Measurements from ENCODE around the gene SLC4A4.
"Not testable (repeated sequence)": the region's sequence is repeated elsewhere in the genome, so short reads cannot be mapped to it uniquely, and the experiment has no call there.

SLC4A4 gene

GRCh38 chr4:71360844-71361243 lies 22.0 kb downstream of the SLC4A4 start:
- no peak for DNase-seq

GRCh38 chr4:71361476-71361875 lies 22.7 kb downstream of the SLC4A4 start:
- no peak for DNase-seq

- no peak for DNase-seq
Observed at GRCh38 chr4:71366766-71367165, 27.9 kb downstream of the SLC4A4 start.

DNA sequence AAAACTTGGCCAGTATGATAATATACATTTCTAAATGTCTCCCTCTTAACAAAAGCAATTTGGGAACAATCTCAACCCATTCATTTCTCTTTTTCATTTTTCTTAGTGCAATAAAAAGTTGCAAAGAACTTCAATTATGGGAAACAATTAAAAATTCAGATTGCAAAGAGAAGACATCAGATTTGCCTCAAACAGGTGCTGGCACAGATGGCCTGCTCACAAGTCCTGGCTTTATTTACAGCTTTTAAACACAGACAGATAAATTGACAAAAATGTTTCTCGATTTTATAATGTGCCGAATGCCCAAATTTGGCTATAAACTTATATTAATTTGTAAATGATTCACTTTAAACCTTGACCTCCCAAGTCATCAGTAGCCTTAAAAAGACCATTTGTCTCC lies 28.7 kb downstream of the SLC4A4 start:
- DNase-seq, result no peak

GRCh38 chr4:71368906-71369305 lies 30.1 kb downstream of the SLC4A4 start:
- no peak for DNase-seq

- DNase-seq, result no peak
Observed at GRCh38 chr4:71369536-71369935, 30.7 kb downstream of the SLC4A4 start.

- DNase-seq, result no peak
Observed at GRCh38 chr4:71375494-71375893, 36.7 kb downstream of the SLC4A4 start.

DNA sequence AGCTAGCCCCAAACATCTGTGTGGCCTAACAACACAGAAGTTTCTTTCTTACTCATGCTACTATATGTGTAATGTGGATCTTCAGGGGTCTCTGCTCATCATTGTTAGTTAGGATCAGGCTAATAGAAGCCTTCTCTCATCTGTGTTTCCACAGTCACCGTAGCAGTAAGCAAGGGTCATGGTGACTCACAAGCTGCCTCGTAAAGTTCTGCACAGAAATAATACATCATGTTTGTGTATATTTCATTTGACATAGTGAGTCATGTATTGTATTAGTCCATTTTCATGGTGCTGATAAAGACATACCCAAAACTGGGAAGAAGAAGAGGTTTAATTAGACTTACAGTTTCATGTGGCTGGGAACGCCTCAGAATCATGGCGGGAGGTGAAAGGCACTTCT lies 38.7 kb downstream of the SLC4A4 start:
- peak; percentile 93 for DNase-seq

DNA sequence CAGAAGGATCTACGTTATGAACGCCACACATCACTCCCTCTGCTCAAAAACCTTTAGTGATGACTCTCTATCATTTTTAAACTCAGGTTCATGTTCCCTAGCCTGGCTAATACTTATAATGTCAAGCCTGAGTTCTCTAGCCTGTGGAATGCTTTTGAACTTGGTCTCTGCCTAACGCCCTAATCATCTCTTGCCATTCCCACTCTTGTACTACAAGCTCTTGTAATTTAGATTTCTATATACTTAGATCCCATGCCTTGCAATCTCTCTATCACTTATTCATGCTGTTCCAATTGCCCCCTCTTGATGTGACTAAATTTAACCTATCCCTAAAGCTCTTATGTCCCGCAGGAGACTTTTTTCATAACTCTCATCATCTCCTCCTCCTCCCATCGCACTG lies 40.3 kb downstream of the SLC4A4 start:
- DNase-seq, result no peak

DNA sequence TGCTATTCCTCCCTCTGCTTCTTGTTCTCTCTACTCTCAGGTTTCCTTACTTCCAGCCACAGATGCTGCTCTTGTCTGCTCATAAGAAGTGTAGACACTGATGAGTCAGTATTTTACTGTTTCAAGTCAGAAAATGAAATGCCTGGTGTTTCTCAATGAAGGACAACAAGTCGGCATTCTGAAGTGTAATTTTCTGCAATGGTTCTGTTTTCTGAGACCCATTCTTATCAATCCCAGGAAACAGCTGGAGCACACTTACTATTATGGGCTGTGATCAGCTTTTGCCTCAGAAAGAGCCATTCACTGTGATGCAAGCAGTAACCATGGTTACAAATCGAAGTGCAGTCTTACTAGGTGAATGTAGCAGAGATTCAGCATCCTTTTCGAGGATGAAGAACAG lies 42.0 kb downstream of the SLC4A4 start:
- peak; percentile 66 for DNase-seq

DNA sequence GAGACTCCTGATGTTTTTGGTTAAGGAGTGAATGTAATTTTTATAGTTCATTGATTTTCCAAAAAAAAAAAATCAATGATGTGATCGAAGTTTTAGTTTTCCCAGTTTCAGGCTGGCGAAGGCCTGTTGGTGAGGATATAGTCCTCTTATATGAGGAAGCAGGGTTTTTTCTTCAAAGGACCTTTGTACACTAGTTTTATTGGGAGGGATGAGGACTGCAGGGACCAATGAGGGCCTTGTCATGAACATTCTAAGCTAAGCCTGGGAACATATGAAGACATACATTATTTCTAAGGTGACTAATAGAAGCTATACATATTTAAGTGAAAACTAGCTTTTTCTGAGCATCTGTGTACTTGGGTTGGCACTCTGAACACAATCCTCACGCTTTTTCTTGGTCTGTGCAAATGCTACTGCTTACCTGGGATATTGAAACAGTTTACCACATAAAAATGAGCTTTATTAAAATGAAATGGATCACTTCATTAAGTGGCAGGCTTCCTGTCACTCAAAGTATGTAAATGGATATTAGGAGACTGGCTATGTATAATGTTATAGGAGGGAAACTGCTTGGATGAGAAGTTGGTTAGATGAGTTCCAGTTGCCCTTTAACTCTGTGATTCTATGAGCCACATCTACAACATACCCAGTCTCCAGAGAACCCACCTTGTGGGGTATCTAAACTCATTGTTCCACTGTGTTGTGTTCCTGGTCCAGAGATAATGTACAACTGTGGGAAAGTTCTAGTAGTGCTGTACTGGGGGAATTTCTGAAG lies 43.5 kb downstream of the SLC4A4 start:
- DNase-seq, result no peak

DNA sequence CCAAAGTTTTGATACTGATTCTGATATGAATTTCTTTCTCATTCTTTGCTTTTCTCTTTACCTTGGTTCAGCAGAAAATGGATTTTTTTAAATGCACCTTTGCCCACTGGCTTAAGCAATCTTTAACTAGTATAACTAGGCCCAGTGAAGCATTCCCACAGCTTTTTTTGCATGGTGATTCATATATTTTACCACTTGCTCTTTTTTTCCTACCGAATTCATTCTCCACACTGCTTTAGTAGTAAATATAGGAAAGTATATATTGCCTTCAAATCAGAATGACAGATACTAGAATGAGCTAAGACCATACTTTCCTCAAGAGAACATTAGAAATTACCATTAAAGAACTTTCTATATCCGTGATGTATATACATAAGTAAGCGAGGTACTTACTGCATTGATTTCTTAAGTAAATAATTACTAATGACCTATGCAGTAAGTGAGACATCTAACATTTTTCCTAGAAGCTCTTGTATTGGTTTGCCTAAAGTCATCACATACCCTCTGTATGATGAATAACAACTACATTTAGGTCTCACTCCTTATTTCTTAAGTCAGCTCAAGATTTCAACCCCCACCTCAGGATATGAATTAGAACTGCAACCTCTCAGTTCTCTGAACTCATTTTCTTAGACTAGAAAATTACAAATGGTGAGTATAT lies 44.2 kb downstream of the SLC4A4 start:
- peak; percentile 10 for DNase-seq

DNA sequence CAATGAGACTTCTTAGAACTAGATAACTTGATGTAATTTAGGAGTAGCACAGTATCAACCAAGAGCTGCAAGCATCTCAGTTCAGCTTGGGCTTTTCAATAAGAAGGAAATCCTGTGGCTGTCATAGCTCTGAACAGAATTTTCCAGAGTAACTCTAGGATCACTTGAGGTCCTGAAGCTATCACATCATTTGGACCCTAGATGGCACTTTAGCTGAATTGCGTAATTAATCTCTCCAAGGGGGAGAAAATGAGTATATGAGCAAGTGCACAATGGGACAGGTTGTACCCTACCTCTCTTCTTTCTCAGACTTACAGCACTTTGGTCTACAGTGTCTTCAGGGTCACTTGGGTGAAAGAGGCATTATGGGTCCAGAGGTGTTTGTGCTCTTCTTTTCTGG lies 45.2 kb downstream of the SLC4A4 start:
- no peak for DNase-seq

- DNase-seq, result peak; percentile 73
Observed at GRCh38 chr4:71389149-71389827, 50.5 kb downstream of the SLC4A4 start.

- DNase-seq, result no peak
Observed at GRCh38 chr4:71392109-71392508, 53.3 kb downstream of the SLC4A4 start.

- peak; percentile 67 for DNase-seq
Observed at GRCh38 chr4:71396382-71396781, 57.6 kb downstream of the SLC4A4 start.

- no peak for DNase-seq
Observed at GRCh38 chr4:71400810-71401209, 62.0 kb downstream of the SLC4A4 start.

GRCh38 chr4:71402616-71403015 lies 63.8 kb downstream of the SLC4A4 start:
- no peak for DNase-seq

- no peak for DNase-seq
Observed at GRCh38 chr4:71404049-71404448, 65.2 kb downstream of the SLC4A4 start.

- DNase-seq, result no peak
Observed at GRCh38 chr4:71405791-71406190, 67.0 kb downstream of the SLC4A4 start.

DNA sequence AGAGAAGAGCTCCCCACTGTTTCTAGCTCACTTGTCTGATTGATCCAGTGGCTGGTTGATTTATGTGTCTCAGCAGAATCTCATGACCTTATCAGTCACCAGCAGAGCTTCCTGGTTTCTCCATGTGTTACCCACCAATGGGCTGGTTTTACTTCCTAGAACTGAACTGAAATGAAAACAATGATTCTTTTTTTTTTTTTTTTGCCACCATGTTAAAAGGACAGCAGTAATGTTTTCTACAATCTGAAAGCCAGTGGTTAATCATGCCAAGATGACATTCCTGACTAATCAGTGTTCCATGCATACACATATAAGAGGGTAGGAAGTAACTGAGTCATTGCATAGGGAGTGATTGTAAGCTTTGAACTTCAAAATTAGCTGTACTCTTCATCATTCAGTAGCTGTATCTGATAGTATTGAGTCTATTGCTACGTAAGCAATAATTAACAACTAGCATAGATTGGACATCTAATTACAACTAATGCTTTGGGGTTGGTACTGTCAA lies 67.7 kb downstream of the SLC4A4 start:
- DNase-seq, result peak; percentile 77

DNA sequence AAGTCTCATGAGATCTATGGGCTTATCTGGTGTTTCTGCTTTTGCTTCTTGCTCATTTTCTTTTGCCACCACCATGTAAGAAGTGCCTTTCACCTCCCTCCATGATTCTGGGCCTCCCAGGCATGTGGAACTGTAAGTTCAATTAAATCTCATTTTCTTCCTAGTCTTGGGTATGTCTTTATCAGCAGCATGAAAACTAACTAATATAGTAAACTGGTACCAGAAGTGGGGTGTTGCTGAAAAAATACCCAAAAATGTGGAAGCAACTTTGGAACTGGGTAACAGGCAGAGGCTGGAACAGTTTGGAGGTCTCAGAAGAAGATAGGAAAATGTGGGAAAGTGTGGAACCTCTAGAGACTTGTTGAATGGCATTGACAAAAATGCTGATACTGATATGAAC lies 70.1 kb downstream of the SLC4A4 start:
- DNase-seq, result not testable (repeated sequence)

DNA sequence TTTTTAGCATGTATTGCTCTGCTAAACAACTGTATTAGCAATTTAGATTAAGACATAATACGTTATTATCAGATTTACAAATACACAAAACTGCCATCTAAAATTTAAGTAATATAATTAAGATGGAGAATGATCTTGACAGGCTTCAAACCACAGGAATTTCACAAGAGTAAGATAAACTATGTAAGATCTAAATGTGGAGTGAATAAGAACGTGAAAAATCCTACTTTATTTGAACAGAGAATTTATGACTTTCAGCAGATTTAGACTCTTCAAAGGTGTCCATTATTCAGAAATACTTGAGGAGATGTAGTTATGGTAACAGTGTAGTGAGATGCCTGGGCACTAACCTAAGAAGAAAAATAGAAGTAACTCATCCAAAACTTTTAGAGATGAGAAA lies 73.2 kb downstream of the SLC4A4 start:
- peak; percentile 79 for DNase-seq

DNA sequence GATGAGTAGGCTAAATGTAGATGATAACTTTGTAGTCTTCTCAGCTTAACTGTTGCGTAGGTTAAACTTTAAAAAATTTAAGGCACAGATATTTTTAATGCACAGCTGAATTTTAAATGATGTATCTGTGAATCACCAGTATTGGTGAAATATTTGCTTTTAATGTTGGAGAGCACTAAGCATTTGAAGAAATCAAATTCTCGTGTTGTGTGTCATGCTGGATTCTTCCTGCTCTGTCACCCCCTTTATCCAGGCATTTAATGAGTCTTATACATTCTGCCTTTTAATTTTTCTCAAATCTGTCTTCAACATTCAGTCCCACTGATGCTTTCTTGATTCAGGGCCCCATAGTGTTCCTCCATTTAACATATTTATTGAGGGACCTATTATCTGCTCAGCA lies 76.7 kb downstream of the SLC4A4 start:
- peak; percentile 69 for DNase-seq

All from fibroblast of skin of right quadriceps (primary cell).